K562 (cell line): ENCODE results near the gene PSME1. TPM values are rescaled to one million over a fixed set of nuclear protein-coding genes. Genes with fewer than 3 reads are reported as not detected.
A peak's percentile ranks its signal among the peaks of the same experiment; 100 is the strongest.

ENCODE experiments used
- AFF1 ChIP-seq, 2 experiments: fragments of 450-650 bp; IDR thresholded peaks; 2 replicates each; pipeline ENCODE4 v1.6.1; 2018; ENCODE audit warnings: mild to moderate bottlenecking in 2 of 2, low read depth in 1 of 2; ENCODE audit not compliant: partially characterized antibody in 2 of 2
- BHLHE40 ChIP-seq: IDR thresholded peaks from 2 replicates; pipeline ENCODE4 v1.6.1; 2011; ENCODE audit warnings: low read length, improper control_type of control experiment
- DNMT1 ChIP-seq: fragments of 450-650 bp; IDR thresholded peaks from 2 replicates; pipeline ENCODE4 v1.6.1; 2016; ENCODE audit warnings: antibody characterized with exemption, mild to moderate bottlenecking
- FOXP4 ChIP-seq: sonication (generic); formaldehyde crosslinking; IDR thresholded peaks from 2 replicates; pipeline ENCODE4 v1.8.0; 2022; ENCODE audit warnings: mild to moderate bottlenecking, missing genetic modification reagents, borderline replicate concordance
- HNRNPL ChIP-seq: fragments of 200-400 bp; formaldehyde crosslinking; IDR thresholded peaks from 2 replicates; pipeline ENCODE4 v1.6.1; 2017; ENCODE audit warnings: low read depth, mild to moderate bottlenecking, low read length
- IRF1 ChIP-seq: sonication (generic); formaldehyde crosslinking; IDR thresholded peaks from 2 replicates; pipeline ENCODE4 v1.8.0; 2022; ENCODE audit warnings: missing genetic modification reagents, mild to moderate bottlenecking, borderline replicate concordance
- POLR2AphosphoS5 ChIP-seq: IDR thresholded peaks from 2 replicates; pipeline ENCODE4 v1.6.1; 2011; ENCODE audit warnings: mild to moderate bottlenecking, low read depth, low read length, moderate library complexity; ENCODE audit not compliant: control insufficient read depth, insufficient read depth
- RAD51 ChIP-seq: fragments of 450-650 bp; IDR thresholded peaks from 2 replicates; pipeline ENCODE4 v1.7.1; 2016; ENCODE audit warnings: low read depth, mild to moderate bottlenecking, borderline replicate concordance
- RB1 ChIP-seq: fragments of 450-650 bp; IDR thresholded peaks from 2 replicates; pipeline ENCODE4 v1.6.1; 2017; ENCODE audit warnings: low read depth, mild to moderate bottlenecking
- SAFB2 ChIP-seq: fragments of 200-400 bp; formaldehyde crosslinking; IDR thresholded peaks from 2 replicates; pipeline ENCODE4 v1.6.1; 2018; ENCODE audit warnings: borderline replicate concordance, low read length, low read depth, moderate library complexity; ENCODE audit not compliant: severe bottlenecking
- SMAD4 ChIP-seq: fragments of 250-450 bp; sonication (Bioruptor Pico); conservative IDR thresholded peaks from 2 replicates; pipeline ENCODE4 v1.8.0; 2021; ENCODE audit warnings: inconsistent platforms, mild to moderate bottlenecking, moderate library complexity
- ZBTB2 ChIP-seq: fragments of 450-650 bp; IDR thresholded peaks from 2 replicates; pipeline ENCODE4 v1.6.1; 2016; ENCODE audit warnings: antibody characterized with exemption
- ZBTB49 ChIP-seq: sonication (generic); formaldehyde crosslinking; IDR thresholded peaks from 2 replicates; pipeline ENCODE4 v1.8.0; 2022; ENCODE audit warnings: missing genetic modification reagents, mild to moderate bottlenecking, borderline replicate concordance
- ZNF696 ChIP-seq: fragments of 250-450 bp; sonication (Bioruptor Pico); conservative IDR thresholded peaks from 2 replicates; pipeline ENCODE4 v1.4.0; 2020; ENCODE audit warnings: mild to moderate bottlenecking, moderate library complexity
- polyA plus RNA-seq, 8 experiments: library from polyadenylated mRNA; depleted of rRNA in 4 of 8; stranded (reverse) in 5 of 8; unstranded in 3 of 8; fragments of >200 nt; fragmentation: Nextera tagmentation in 2 of 8; fragmentation: Illumina TruSeq in 1 of 8; extraction: Ambion mirVana in 2 of 8; extraction: Trizol in 1 of 8; gene quantifications; 2 replicates each; pipeline versions ENCODE4 v1.2.1 to v1.2.3, GENCODE V29; 2011 to 2014; ENCODE audit warnings: inconsistent platforms in 1 of 8, missing spikeins in 1 of 8
- total RNA-seq, 7 experiments: library from RNA; depleted of rRNA in 6 of 7; stranded (reverse); fragments of >200 nt in 6 of 7; fragmentation: Illumina TruSeq in 2 of 7; extraction: Trizol in 2 of 7; gene quantifications; 2 replicates each; pipeline versions ENCODE4 v1.2.1 to v1.2.3, GENCODE V29; 2011 to 2021; ENCODE audit warnings: low replicate concordance in 1 of 7

Gene PSME1
- total and polyA plus RNA-seq, 9 of the 15 experiments (the other 6 are each of a cell fraction or from before 2014, with no cell fraction given): 20.3 to 180 (median 67.5) TPM

GRCh38 chr14:24160850-24161804 is 25.1 kb downstream of the PSME1 start, which contains the start of gene IRF9 (continued):
- TF ChIP-seq FOXP4 (CRISPR knock-in tag) (no peak), ZBTB2 (peak; percentile 51; the same call in 1 of the 2 replicates), HNRNPL (0 out of 2 replicates have a peak, but pooled peaks have one; percentile 32), SMAD4 (CRISPR knock-in tag) (peak; percentile 50; the same call in 1 of the 2 replicates), ZNF696 (CRISPR knock-in tag) (no peak), DNMT1 (no peak), BHLHE40 (peak; percentile 79), POLR2AphosphoS5 (0 out of 2 replicates have a peak, but pooled peaks have one; percentile 21), IRF1 (no peak), SAFB2 (no peak), RAD51 (peak; percentile 95), ZBTB49 (no peak), RB1 (peak; percentile 71; the same call in 1 of the 2 replicates), AFF1 (IDR thresholded peaks at IDR 0.05; ENCODE audit: low read depth in 1 of 2, partially characterized antibody in 2 of 2) (peak in 1 of 2 experiments; percentile 22)
